Right ventricle myocardium inferior (tissue), 1 donor: ENCODE measurements around the gene TP53I3. TPM values are rescaled to one million over a fixed set of nuclear protein-coding genes. Genes with fewer than 3 reads are reported as not detected.
"Not testable (repeated sequence)": the region's sequence is repeated elsewhere in the genome, so short reads cannot be mapped to it uniquely, and the experiment has no call there.

Experiments used
- ATAC-seq: fragments of 200-7000 bp; cut with Tn5 transposase; one replicate; pipeline ENCODE4 v1.9.1; 2020; ENCODE audit warnings: mild to moderate bottlenecking, moderate library complexity
- DNase-seq: peaks from one replicate; pipeline ENCODE4 v3.0.0; 2021; ENCODE audit errors: missing footprints
- intact Hi-C: fragments of 100-400 bp; cut with DNase I; formaldehyde crosslinking; loops from one replicate; pipeline ENCODE4 v1.11.0; 2022
- long read RNA-seq: library from polyadenylated mRNA; unstranded; transcript quantifications from one replicate; pipeline ENCODE4 v2.0.0, GENCODE V29; 2021
- total RNA-seq: library from RNA; stranded (reverse); fragmentation: NEBNext Ultra II Directional; extraction: Animal tissue kit (Norgen Biotek cat#: 25700); gene quantifications from one replicate; pipeline ENCODE4 v1.2.1, GENCODE V29; 2021
- donor health status: DM: no; HTN: yes; CAD: no; lungs with severe emphysema.

TP53I3 gene, protein sequence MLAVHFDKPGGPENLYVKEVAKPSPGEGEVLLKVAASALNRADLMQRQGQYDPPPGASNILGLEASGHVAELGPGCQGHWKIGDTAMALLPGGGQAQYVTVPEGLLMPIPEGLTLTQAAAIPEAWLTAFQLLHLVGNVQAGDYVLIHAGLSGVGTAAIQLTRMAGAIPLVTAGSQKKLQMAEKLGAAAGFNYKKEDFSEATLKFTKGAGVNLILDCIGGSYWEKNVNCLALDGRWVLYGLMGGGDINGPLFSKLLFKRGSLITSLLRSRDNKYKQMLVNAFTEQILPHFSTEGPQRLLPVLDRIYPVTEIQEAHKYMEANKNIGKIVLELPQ
- 17.2 TPM for total RNA-seq
- long read RNA-seq, partial matches to known transcripts = 2 of 9 reads
- long read RNA-seq, other reads (novel, unspliced or antisense) = 1 of 9 reads

GRCh38 chr2:24084386-24085199 lies at the start of gene TP53I3:
TSS of gene TP53I3 (minus strand) at chr2:24084834. CDS start at chr2:24084326, 508 bp downstream.
- intact Hi-C loops = loop anchor here (5.0 kb wide), 1 partner anchor 262 kb away; no protein-coding TSS in a partner anchor
- ATAC-seq (peak; percentile 97), DNase-seq (peak; percentile 94)

DNA sequence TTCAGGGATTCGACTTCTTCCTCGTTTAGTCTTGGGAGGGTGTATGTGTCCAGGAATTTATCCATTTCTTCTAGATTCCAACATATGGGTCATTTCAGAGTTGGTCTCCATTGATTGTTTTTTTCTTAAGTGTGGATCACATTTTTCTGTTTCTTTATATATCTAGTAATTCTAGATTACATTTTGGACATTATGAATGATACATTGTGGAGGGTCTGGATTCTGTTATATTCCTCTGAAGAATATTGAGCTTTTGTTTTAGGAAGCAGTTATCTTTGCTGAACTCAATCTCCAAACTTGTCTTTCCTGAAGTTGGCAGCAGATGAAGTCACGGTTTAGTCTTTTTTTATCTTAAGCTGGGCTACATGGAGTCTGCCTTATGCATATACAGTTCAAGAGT lies 47.9 kb upstream of the TP53I3 start:
- DNase-seq (no peak), ATAC-seq (no peak)
- intact Hi-C loops = no loop called here

GRCh38 chr2:24125956-24126355 lies 41.3 kb upstream of the TP53I3 start:
- ATAC-seq = no peak
- DNase-seq = no peak
- intact Hi-C loops = no loop called here

GRCh38 chr2:24123922-24124580 lies 39.4 kb upstream of the TP53I3 start:
- DNase-seq = no peak
- ATAC-seq = no peak
- intact Hi-C loops = no loop called here

- peak; percentile 98 for ATAC-seq
- intact Hi-C loops = no loop called here
Observed at GRCh38 chr2:24123195-24123921, 38.7 kb upstream of the TP53I3 start, which contains the start of the genes FAM228B and PFN4. TSS of gene FAM228B (plus strand) at chr2:24123469. CDS start at chr2:24124362, 893 bp downstream. TSS of gene PFN4 (minus strand) at chr2:24123334. CDS start at chr2:24122535, 799 bp downstream.

GRCh38 chr2:24122366-24123194 lies 37.9 kb upstream of the TP53I3 start:
- ATAC-seq (no peak), DNase-seq (no peak)
- intact Hi-C loops = no loop called here

More at GRCh38 chr2:24123195-24123921, 38.7 kb upstream of the TP53I3 start, which contains the start of the genes FAM228B and PFN4:
- DNase-seq = peak; percentile 95

DNA sequence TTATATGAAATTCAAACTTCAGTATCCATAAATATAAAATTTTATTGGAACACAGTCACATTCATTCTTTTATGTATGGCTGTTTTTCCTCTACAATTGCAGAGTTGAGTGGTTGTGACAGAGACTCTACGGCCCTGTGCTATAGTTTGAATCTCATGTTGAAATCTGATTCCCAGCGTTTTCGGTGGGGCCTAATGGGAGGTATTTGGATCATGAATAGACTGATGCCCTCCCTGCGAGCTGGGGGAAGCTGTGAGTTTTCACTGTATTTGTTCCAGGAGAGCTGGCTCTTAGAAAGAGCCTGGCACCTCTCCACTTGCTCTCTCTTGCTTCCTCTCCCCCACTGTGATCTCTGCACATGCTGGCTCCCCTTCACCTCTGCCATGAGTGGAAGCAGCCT lies 36.8 kb upstream of the TP53I3 start:
- intact Hi-C loops = no loop called here
- DNase-seq (no peak), ATAC-seq (no peak)

DNA sequence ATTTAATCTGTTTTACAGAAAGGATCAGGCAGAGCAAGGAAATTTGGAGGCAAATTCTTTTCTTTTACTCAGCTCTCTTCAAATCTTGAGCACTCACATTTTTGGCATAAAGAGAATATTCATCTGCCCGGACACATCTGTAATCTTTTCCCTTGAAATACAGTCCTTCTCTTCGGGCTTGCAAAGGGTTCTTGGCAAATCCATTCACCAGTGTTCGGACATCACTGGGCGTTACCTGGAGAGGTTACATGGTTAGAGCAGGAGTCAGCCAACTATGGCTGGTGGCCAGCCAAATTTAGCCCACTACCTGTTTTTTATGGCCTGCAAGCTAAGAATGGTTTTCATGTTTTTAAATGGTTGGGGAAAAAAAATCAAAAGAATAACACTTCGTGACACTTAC lies 36.4 kb upstream of the TP53I3 start:
- no peak for DNase-seq
- intact Hi-C loops = no loop called here
- no peak for ATAC-seq

- ATAC-seq = no peak
- intact Hi-C loops = no loop called here
Observed at GRCh38 chr2:24117902-24118301, 33.3 kb upstream of the TP53I3 start.

DNA sequence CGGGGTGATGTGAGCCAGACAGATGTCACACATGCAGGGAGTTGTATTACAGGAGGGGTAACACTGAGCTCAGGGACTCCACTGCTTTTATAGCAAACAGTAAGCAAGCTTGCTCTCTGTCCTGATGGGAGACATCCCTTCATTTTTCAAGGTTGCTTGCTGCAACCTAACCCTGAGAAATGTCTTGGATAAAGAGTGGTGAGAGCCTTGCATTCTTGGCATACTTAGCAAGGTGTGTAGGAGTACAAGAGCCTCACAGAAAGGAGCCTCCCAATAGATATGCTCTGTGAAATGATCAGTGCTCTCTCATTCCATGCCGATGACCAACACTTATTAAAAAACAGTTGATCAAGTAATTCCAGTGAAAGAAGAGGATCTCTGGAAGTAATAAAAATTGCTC lies 30.4 kb upstream of the TP53I3 start:
- DNase-seq (no peak), ATAC-seq (no peak)
- intact Hi-C loops = no loop called here

More at GRCh38 chr2:24117902-24118301, 33.3 kb upstream of the TP53I3 start:
- no peak for DNase-seq

DNA sequence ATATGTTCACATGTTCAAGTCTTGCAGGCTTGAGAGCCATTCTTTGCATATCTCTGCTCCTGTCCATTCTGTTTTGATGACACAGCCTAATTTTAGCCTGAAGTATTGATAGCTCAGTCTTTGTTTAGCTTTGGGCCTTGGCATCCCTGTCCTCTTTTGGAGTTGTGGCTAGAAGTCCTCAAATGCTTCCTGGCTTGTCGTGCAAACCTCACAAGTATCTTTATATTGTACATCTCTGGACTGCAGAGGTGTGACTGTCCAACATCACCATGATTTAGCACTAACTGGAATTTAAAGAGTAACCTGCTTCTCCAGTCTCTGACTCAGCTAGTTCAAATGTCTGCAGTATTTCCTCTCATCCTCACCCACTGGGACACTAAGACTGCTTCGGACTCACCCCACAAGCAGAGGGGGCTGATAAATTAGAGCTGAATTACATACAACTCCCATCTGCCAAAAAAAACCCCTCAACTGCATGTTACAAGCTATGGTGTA lies 26.8 kb upstream of the TP53I3 start:
- ATAC-seq = peak; percentile 80
- intact Hi-C loops = no loop called here
- no peak for DNase-seq

GRCh38 chr2:24110660-24111303 lies 26.1 kb upstream of the TP53I3 start:
- DNase-seq (no peak), ATAC-seq (peak; percentile 16)
- intact Hi-C loops = no loop called here

DNA sequence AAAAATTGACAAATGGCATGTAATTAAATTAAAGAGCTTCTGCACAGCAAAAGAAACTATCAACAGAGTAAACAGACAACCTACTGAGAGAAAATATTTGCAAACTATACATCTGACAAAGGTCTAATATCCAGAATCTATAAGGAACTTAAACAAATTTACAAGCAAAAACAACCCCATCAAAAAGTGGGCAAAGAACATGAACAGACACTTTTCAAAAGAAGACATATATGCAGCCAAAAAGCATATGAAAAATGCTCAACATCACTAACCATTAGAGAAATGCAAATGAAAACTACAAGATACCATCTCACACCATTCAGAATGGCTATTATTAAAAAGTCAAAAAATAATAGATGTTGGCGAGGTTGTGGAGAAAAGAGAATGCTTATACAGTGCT lies 24.8 kb upstream of the TP53I3 start:
- intact Hi-C loops, DNase-seq, ATAC-seq: not testable (repeated sequence)

- intact Hi-C loops = no loop called here
- ATAC-seq (no peak), DNase-seq (no peak)
Observed at GRCh38 chr2:24107336-24107735, 22.7 kb upstream of the TP53I3 start.

GRCh38 chr2:24106786-24107185 lies 22.2 kb upstream of the TP53I3 start:
- DNase-seq (no peak), ATAC-seq (no peak)
- intact Hi-C loops = no loop called here

GRCh38 chr2:24105816-24106215 lies 21.2 kb upstream of the TP53I3 start:
- intact Hi-C loops = no loop called here
- ATAC-seq (no peak), DNase-seq (no peak)

DNA sequence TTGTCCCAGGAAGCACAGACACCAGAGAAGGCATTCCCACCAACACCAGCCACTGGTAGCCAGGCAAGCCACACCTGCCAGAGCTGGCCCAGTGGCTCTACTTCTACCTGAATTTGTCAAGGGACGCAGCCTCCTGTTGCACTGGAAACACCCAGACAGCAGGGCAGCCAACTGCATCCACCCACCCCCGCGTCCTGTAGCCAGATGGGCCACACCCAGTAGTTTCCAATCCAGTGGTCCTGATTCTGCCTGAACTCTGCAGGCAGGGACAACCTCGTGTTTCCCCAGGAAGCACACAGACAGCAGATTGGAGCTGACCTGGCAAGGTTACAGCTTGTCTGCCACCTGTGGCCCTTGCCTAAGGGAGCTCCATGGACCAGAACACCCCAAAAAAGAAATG lies 20.3 kb upstream of the TP53I3 start:
- intact Hi-C loops = no loop called here
- no peak for ATAC-seq
- DNase-seq = no peak
